Fibroblast of skin of right quadriceps (primary cell): ENCODE measurements around the gene CARM1.
"Not testable (repeated sequence)": the region's sequence is repeated elsewhere in the genome, so short reads cannot be mapped to it uniquely, and the experiment has no call there.

Experiments used
- DNase-seq: peaks from one replicate; pipeline ENCODE4 v3.0.0-alpha.2; 2013

The CARM1 gene

GRCh38 chr19:10935371-10936059 lies 64.2 kb downstream of the CARM1 start:
- no peak for DNase-seq

- peak; percentile 76 for DNase-seq
These were observed 65.3 kb downstream of the CARM1 start for GRCh38 chr19:10936661-10937084.

DNA sequence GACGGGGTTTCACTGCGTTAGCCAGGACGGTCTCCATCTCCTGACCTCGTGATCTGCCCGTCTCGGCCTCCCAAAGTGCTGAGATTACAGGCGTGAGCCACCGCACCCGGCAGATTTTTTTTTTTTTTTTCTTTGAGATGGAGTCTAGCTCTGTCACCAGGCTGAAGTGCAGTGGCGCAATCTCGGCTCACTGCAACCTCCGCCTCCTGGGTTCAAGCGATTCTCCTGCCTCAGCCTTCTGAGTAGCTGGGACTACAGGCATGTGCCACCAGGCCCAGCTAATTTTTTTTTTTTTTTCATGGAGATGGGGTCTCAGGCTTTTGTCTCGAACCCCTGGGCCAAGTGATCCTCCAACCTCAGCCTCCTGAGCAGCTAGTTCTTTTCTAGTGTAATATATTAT lies 70.3 kb downstream of the CARM1 start:
- DNase-seq: not testable (repeated sequence)

- DNase-seq: not testable (repeated sequence)
These were observed 72.1 kb downstream of the CARM1 start for GRCh38 chr19:10943412-10943811.

DNA sequence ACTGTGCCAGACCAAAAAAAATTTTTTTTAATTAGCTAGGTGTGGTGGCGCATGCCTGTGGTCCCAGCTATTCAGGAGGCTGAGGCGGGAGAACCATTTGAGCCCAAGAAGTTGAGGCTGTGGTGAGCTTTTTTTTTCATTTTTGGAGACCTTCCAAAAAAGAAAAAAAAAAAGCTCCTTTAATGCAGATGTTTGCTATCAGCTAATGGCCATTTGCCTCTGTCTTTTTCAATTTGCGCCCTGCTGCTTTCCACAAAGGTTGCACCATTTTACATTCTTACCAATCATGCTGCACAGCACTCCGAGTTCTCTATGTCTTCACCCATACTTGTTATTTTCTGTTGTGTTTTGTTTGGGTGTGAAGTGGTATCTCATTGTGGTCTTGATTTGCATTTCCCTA lies 73.9 kb downstream of the CARM1 start:
- DNase-seq: no peak

- DNase-seq: peak; percentile 77
These were observed 75.8 kb downstream of the CARM1 start for GRCh38 chr19:10946958-10947657.

GRCh38 chr19:10952809-10953208 lies 81.5 kb downstream of the CARM1 start:
- no peak for DNase-seq

DNA sequence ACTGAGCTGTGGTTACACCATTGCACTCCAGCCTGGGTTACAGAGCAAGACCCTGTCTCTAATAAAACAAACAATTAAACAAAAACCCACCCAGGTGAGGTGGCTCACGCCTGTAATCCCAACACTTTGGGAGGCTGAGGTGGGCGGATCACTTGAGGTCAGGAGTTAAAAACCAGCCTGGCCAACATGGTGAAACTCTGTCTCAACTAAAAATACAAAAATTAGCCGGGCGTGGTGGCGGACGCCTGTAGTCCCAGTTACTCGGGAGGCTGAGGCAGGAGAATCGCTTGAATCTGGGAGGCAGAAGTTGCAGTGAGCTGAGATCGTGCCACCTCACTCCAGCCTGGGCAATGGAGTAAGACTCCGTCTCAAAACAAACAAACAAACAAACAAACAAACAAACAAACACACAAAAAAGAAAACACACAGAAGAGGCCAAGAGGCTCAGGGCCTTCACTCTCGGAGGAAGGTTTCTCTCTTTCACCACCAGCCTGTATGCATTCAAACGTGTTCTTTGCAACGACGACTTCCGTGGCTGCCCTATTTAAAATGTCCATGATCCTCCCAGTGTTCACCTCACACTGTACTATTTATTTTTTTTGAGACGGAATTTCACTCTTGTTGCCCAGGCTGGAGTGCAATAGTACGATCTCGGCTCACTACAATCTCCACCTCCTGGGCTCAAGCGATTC lies 88.1 kb downstream of the CARM1 start:
- not testable (repeated sequence) for DNase-seq

DNA sequence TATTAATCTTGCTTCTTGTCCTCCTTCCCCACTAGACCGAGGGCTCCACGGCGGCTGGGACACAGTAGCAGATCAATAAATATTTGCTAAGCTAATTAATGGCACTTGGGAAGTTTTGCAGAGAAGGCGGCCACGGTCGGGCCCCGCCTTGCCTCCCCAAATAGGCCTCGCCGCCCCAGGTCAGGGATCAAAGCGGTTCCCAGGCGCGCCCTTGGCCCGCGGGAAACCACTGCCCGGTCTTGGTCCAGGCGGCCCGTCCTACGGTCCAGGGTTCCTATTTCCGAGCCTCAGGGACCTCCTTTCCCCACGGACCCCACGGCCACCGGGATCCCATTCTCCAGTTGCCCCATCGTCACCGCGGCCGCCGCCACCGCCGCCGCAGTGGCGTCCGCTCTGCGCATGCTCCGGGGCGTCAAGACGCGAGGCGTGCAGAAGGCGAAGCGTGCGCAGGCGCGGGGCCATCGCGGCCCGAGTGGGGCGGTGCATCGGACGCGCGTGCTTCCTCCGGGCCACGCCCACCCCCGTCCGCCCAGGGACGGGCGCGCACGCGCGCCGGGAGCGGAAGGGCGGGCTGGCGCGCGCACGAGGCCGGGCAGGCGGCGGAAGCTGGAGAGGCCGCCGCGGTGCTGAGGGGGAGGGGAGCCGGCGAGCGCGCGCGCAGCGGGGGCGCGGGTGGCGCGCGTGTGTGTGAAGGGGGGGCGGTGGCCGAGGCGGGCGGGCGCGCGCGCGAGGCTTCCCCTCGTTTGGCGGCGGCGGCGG lies 89.1 kb downstream of the CARM1 start, which contains the start of gene SMARCA4:
Gene SMARCA4 (plus strand): TSS at position 717 of the 759 bp plus-strand sequence. CDS start 23,122 bp downstream, outside the sequence.
- peak; percentile 97 for DNase-seq

GRCh38 chr19:10961073-10961860 lies 89.9 kb downstream of the CARM1 start:
- DNase-seq: no peak

- no peak for DNase-seq
These were observed 91.5 kb downstream of the CARM1 start for GRCh38 chr19:10962863-10963262.

DNA sequence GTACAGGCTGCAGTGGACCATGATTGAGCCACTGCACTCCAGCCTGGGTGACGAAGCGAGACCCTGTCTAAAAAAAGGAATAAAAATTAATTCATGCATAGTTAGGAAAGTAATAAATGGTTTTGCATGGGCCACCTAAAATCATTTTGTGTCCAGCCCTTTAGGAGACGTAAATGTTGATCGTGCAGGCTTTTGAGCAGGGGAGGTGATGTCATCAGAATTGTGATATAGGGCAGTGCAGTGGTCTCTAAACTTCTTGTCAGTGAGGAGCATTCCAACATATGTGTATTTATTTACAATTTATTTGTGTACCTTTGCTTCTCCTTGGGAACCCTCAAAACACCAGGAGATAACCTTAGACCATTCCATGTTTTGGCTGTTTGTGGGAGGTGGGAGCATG lies 92.5 kb downstream of the CARM1 start:
- no peak for DNase-seq

GRCh38 chr19:10964903-10965302 lies 93.5 kb downstream of the CARM1 start:
- no peak for DNase-seq

DNA sequence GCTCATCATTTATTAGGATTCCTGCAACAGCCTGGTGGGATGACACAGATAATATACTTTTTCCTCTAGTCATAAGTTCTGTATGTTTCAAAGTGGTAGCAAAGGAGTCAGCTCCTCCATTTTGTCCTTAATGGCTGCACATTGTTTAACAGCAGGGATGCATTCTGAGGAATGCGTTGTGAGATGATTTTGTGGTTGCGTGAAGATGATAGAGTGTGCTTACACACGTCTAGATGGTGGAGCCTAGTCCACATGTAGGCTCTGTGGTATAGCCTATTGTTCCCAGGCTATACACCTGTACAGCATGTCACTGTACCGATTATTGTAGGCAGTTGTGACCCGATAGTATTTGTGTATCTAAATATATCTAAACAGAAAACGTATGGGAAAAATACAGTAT lies 94.0 kb downstream of the CARM1 start:
- no peak for DNase-seq

- DNase-seq: no peak
These were observed 95.5 kb downstream of the CARM1 start for GRCh38 chr19:10966809-10967208.

DNA sequence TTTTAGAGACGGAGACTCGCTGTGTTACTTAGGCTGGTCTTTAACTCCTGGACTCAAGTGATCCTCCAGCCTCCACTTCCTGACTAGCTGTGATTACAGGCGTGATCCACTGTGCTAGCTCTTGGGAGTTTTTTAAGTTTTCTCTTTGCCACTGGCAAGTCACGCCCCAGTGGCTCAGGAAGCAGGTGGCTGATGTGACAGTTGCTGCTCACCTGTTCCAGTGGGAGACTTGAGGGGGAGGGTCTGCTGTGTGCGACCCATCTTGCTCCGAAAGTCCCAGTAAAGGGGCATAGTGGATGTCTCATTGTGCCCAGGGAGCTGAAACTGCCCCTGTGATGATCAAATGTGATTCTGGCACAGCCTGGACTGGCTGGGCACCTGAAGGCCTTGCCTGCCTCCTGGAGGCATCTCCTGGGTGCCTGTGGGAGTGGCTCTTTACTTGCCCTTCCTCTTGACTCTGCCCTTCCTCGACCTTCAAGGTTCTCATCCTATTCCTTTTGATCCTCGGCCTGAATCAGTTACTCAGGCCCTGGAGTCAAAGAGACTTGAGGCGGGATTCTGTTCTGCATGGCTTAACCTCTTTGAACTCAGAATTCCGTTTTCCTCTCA lies 97.3 kb downstream of the CARM1 start:
- no peak for DNase-seq

DNA sequence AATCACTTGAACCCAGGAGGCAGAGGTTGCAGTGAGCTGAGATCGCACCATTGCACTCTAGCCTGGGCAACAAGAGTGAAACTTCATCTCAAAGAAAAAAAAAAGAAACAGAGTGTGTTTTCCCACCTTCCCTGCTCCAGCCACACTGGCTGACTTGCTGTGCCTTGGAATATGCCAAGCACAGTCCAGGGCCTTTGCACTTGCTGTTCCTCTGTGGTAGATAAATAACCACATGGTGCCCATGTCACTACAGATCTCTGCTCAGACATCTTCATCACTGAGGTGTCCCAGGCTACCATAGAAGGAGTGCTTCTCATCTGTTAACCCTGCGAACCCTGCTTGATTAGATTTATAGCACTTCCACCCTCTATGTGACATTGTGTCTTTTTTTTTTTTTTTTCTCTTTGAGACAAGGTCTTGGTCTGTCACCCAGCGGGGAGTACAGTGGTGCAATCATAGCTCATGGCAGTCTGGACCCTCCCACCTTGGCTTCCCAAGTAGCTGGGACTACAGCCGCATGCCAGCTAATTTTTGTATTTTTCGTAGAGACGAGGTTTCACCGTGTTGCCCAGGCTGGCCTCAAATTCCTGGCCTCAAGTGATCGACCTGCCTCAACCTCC lies 99.9 kb downstream of the CARM1 start:
- no peak for DNase-seq
